Esophagus muscularis mucosa (tissue), 3 donors: ENCODE results near the gene KRT6A.

Experiments used
- POLR2A ChIP-seq: fragments of 450-650 bp; IDR thresholded peaks from one replicate; pipeline ENCODE4 v1.6.1; 2017; ENCODE audit warnings: antibody characterized with exemption, moderate library complexity, mild to moderate bottlenecking, low read depth
- POLR2AphosphoS5 ChIP-seq, 2 donors: sonication (generic); formaldehyde crosslinking; IDR thresholded peaks; one replicate each; pipeline ENCODE4 v1.6.1; 2017; ENCODE audit warnings: antibody characterized with exemption in 2 of 2
- TF ChIP-seq, protein P1 (sequence below), 3 experiments: fragments of 200-600 bp in 2 of 3; fragments of 450-650 bp in 1 of 3; sonication (generic) in 2 of 3; IDR thresholded peaks; one replicate each; pipeline ENCODE4 v1.5.1; 2017 to 2019; ENCODE audit warnings: antibody characterized with exemption in 3 of 3, mild to moderate bottlenecking in 2 of 3, moderate library complexity in 1 of 3

DNA sequence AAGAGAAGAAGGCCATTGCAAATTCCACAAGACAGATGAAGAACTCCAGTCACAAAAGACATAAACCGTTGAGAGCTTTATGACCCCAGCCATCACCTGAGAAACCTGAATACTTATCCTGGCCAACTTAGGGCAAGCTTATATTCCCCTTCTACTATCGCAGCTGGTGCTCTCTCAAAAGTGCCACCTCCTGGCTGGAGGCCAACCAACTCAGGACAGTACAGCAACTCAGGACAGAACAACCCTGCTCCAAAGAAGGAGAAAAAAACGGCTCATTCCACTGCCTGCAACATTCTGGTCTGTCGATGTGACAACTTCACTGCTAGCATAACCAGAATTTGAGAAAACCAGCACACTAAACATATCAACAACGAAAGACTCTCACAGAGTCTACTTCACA is 31.4 kb downstream of the KRT6A start:
- TF ChIP-seq, protein P1, sequence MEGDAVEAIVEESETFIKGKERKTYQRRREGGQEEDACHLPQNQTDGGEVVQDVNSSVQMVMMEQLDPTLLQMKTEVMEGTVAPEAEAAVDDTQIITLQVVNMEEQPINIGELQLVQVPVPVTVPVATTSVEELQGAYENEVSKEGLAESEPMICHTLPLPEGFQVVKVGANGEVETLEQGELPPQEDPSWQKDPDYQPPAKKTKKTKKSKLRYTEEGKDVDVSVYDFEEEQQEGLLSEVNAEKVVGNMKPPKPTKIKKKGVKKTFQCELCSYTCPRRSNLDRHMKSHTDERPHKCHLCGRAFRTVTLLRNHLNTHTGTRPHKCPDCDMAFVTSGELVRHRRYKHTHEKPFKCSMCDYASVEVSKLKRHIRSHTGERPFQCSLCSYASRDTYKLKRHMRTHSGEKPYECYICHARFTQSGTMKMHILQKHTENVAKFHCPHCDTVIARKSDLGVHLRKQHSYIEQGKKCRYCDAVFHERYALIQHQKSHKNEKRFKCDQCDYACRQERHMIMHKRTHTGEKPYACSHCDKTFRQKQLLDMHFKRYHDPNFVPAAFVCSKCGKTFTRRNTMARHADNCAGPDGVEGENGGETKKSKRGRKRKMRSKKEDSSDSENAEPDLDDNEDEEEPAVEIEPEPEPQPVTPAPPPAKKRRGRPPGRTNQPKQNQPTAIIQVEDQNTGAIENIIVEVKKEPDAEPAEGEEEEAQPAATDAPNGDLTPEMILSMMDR (IDR thresholded peaks at IDR 0.05), result no peak
- TF ChIP-seq POLR2A, result no peak
- TF ChIP-seq POLR2AphosphoS5 (IDR thresholded peaks at IDR 0.05), result no peak
